IPS-11a (cell line): Measurements from ENCODE around the gene NOTCH1.

Experiments
- H3K4me3 ChIP-seq: one replicate; pipeline ENCODE4 v1.5.1; 2013; ENCODE audit warnings: low read depth, low read length, control low read depth

Gene NOTCH1

GRCh38 chr9:136470356-136470755 is 75.5 kb downstream of the NOTCH1 start:
- no peak overlapping the region for H3K4me3 ChIP-seq

- no peak overlapping the region for H3K4me3 ChIP-seq
These were observed 78.1 kb downstream of the NOTCH1 start for GRCh38 chr9:136467766-136468165.

GRCh38 chr9:136466155-136466541 is 79.7 kb downstream of the NOTCH1 start:
- no peak overlapping the region for H3K4me3 ChIP-seq

GRCh38 chr9:136465500-136466154 is 80.2 kb downstream of the NOTCH1 start:
- H3K4me3 ChIP-seq, result no peak overlapping the region

GRCh38 chr9:136464241-136464640 is 81.6 kb downstream of the NOTCH1 start:
- no peak overlapping the region for H3K4me3 ChIP-seq

- no peak overlapping the region for H3K4me3 ChIP-seq
These were observed 82.3 kb downstream of the NOTCH1 start for GRCh38 chr9:136463578-136463977.

GRCh38 chr9:136462664-136463063 is 83.2 kb downstream of the NOTCH1 start:
- H3K4me3 ChIP-seq, result no peak overlapping the region

GRCh38 chr9:136460772-136461325 is 85.0 kb downstream of the NOTCH1 start:
- no peak overlapping the region for H3K4me3 ChIP-seq

GRCh38 chr9:136459425-136459824 is 86.4 kb downstream of the NOTCH1 start:
- no peak overlapping the region for H3K4me3 ChIP-seq

- no peak overlapping the region for H3K4me3 ChIP-seq
These were observed 88.5 kb downstream of the NOTCH1 start for GRCh38 chr9:136457326-136457725.

- H3K4me3 ChIP-seq, result no peak overlapping the region
These were observed 89.6 kb downstream of the NOTCH1 start for GRCh38 chr9:136456258-136456657.

GRCh38 chr9:136455043-136456002 is 90.5 kb downstream of the NOTCH1 start:
- H3K4me3 ChIP-seq, result no peak overlapping the region

- H3K4me3 ChIP-seq, result no peak overlapping the region
These were observed 91.6 kb downstream of the NOTCH1 start for GRCh38 chr9:136454026-136454796.

- H3K4me3 ChIP-seq, result no peak overlapping the region
These were observed 92.5 kb downstream of the NOTCH1 start for GRCh38 chr9:136453326-136453725.

- no peak overlapping the region for H3K4me3 ChIP-seq
These were observed 94.5 kb downstream of the NOTCH1 start for GRCh38 chr9:136451221-136451877.

GRCh38 chr9:136448655-136449054 is 97.2 kb downstream of the NOTCH1 start:
- no peak overlapping the region for H3K4me3 ChIP-seq

- H3K4me3 ChIP-seq, result no peak overlapping the region
These were observed 98.6 kb downstream of the NOTCH1 start for GRCh38 chr9:136447173-136447778.

GRCh38 chr9:136445799-136446198 is 100.0 kb downstream of the NOTCH1 start:
- H3K4me3 ChIP-seq, result no peak overlapping the region
